ENCODE results near the gene SYT1. TPM values are rescaled to one million over a fixed set of nuclear protein-coding genes. Genes with fewer than 3 reads are reported as not detected.

SYT1 gene
- total and polyA plus RNA-seq, 2 of the 8 experiments (the other 6 are each of a cell fraction or from before 2014, with no cell fraction given), result 11.0 to 34.6 TPM

DNA sequence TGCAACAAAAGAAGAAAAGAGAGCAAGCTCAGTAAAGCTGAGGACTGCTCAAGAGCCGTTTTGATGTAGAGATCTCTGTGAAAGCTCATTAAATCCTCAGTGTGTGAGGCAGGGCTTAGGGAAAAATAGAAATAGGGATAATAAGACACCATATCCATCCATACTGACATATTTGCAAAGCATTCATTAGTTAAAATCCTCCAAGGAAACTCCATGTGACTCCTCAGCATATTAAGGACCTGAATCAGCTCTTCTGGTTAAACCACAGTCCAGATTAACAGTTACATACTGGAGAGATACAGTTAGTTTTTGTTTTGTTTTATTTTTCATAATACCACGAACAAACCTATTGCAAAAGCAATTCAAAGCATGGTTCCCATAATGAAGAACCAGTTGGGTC, 538.0 kb downstream of the SYT1 start:
- Histone ChIP-seq H3K4me3 (ENCODE audit: extremely low read depth in 1 of 4, insufficient read depth in 2 of 4, low read depth in 3 of 4, low read length in 4 of 4) (no peak overlapping the region), H3K14ac (ENCODE audit: insufficient read length) (no peak overlapping the region), H3K4ac (replicated peaks; ENCODE audit: insufficient read length, low read depth, low read length) (no peak overlapping the region), H3K79me2 (ENCODE audit: control insufficient read depth in 1 of 2, insufficient read depth in 2 of 2, low read length in 2 of 2) (no peaks in the 10 kb centered on the region), H3K23me2 (ENCODE audit: low read depth, low read length) (no peaks in the 10 kb centered on the region), H3K18ac (ENCODE audit: extremely low read depth, low read length) (no peak overlapping the region), H3K27ac (ENCODE audit: low read depth, low read length) (no peak overlapping the region), H2AK5ac (ENCODE audit: low read depth, low read length) (no peak overlapping the region), H3K9me3 (ENCODE audit: insufficient read depth in 2 of 2, low read depth in 1 of 2, low read length in 1 of 2) (no peaks in the 10 kb centered on the region), H3K36me3 (ENCODE audit: control insufficient read depth in 2 of 4, insufficient read depth in 4 of 4, low read length in 3 of 4) (no peaks in the 10 kb centered on the region), H2AFZ (ENCODE audit: low read length) (no peak overlapping the region), H3K23ac (ENCODE audit: insufficient read length) (no peak overlapping the region), H2BK20ac (ENCODE audit: low read length) (no peak overlapping the region), H4K20me1 (replicated peaks in 1 of 2; ENCODE audit: control insufficient read depth in 1 of 2, insufficient read depth in 2 of 2, low read length in 2 of 2) (no peaks in the 10 kb centered on the region), H3K27me3 (replicated peaks in 1 of 4; ENCODE audit: control insufficient read depth in 3 of 4, extremely low read depth in 1 of 4, insufficient read depth in 3 of 4, low read length in 3 of 4) (no peaks in the 10 kb centered on the region), H4K5ac (ENCODE audit: insufficient read length, low read depth, low read length) (no peak overlapping the region), H2BK5ac (ENCODE audit: low read depth, low read length) (no peak overlapping the region), H3K79me1 (ENCODE audit: low read depth, low read length) (no peaks in the 10 kb centered on the region), H3K4me1 (replicated peaks in 1 of 4; ENCODE audit: control insufficient read depth in 3 of 4, insufficient read depth in 4 of 4, low read length in 3 of 4) (peaks cover 0 to 5% (median 2%) of the 10 kb centered on the region in 4 experiments; a peak in 2 of 7 replicates), H2BK120ac (replicated peaks; ENCODE audit: low read depth, low read length) (no peak overlapping the region), H2BK12ac (ENCODE audit: low read depth, low read length) (no peak overlapping the region), H2BK15ac (ENCODE audit: low read length) (no peak overlapping the region), H3K9ac (replicated peaks in 1 of 4; ENCODE audit: extremely low read depth in 1 of 4, low read depth in 3 of 4, low read length in 3 of 4) (no peak overlapping the region), H4K8ac (ENCODE audit: extremely low read depth, insufficient read depth, low read length) (no peak overlapping the region), H3K56ac (replicated peaks; ENCODE audit: insufficient read length, low read depth, low read length) (no peak overlapping the region), H4K91ac (replicated peaks; ENCODE audit: insufficient read length, low read length) (no peak overlapping the region), H3K4me2 (ENCODE audit: insufficient read depth in 1 of 2, low read depth in 2 of 2, low read length in 2 of 2) (no peak overlapping the region)
- ChIA-PET POLR2A (ENCODE audit: partially characterized antibody) (no interaction called here), CTCF (ENCODE audit: partially characterized antibody) (interaction anchor here (0.6 to 1.4 kb wide), 5 partner anchors 12 to 932 kb away, joined by 3 read pairs; no protein-coding TSS in a partner anchor)
- no peak for FAIRE-seq
- DNase-seq (ENCODE audit: low read depth in 1 of 2, low spot score in 2 of 2), result no peak
- WGBS, 2 experiments (ENCODE audit: extremely low coverage in 1 of 2, insufficient coverage in 1 of 2, insufficient read length in 1 of 2, insufficient replicate concordance in 2 of 2, low coverage in 1 of 2, low lambda C conversion rate in 2 of 2, missing lambda C conversion rate in 1 of 2), result 92% methylated on average over 2 of the region's 2 CpGs; no CpG with 5 or more reads in 1 of the 2 experiments
- TF ChIP-seq SAP30 (IDR thresholded peaks at IDR 0.05; ENCODE audit: insufficient read depth, insufficient replicate concordance, low read length) (no peak), SUZ12 (IDR thresholded peaks at IDR 0.05; ENCODE audit: low read length) (no peak), RBBP5 (IDR thresholded peaks at IDR 0.05; ENCODE audit: borderline replicate concordance, low read depth, low read length) (no peak), TBP (IDR thresholded peaks at IDR 0.05; ENCODE audit: low read depth, low read length) (no peak), CBX5 (IDR thresholded peaks at IDR 0.05; ENCODE audit: low read depth, low read length) (no peak), TCF12 (IDR thresholded peaks at IDR 0.05; ENCODE audit: low read depth, low read length) (no peak), POLR2A (IDR thresholded peaks at IDR 0.05; ENCODE audit: control extremely low read depth in 1 of 2, low read depth in 2 of 2, low read length in 2 of 2) (no peak), FOSL1 (IDR thresholded peaks at IDR 0.05; ENCODE audit: insufficient read depth, low read depth, low read length) (no peak), EZH2 (IDR thresholded peaks at IDR 0.05; ENCODE audit: low read depth, low read length, severe bottlenecking) (no peak), BCL11A (IDR thresholded peaks at IDR 0.05; ENCODE audit: low read depth in 2 of 2, low read length in 2 of 2) (no peak), RAD21 (IDR thresholded peaks at IDR 0.05 in 1 of 2, conservative IDR thresholded peaks at IDR 0.05 in 1 of 2; ENCODE audit: low read depth in 2 of 2, low read length in 2 of 2) (no peak)
- TF ChIP-seq, protein P1, sequence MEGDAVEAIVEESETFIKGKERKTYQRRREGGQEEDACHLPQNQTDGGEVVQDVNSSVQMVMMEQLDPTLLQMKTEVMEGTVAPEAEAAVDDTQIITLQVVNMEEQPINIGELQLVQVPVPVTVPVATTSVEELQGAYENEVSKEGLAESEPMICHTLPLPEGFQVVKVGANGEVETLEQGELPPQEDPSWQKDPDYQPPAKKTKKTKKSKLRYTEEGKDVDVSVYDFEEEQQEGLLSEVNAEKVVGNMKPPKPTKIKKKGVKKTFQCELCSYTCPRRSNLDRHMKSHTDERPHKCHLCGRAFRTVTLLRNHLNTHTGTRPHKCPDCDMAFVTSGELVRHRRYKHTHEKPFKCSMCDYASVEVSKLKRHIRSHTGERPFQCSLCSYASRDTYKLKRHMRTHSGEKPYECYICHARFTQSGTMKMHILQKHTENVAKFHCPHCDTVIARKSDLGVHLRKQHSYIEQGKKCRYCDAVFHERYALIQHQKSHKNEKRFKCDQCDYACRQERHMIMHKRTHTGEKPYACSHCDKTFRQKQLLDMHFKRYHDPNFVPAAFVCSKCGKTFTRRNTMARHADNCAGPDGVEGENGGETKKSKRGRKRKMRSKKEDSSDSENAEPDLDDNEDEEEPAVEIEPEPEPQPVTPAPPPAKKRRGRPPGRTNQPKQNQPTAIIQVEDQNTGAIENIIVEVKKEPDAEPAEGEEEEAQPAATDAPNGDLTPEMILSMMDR (IDR thresholded peaks at IDR 0.05; ENCODE audit: control extremely low read depth in 1 of 3, insufficient read depth in 1 of 3, low read depth in 1 of 3, low read length in 3 of 3), result no peak

Measured in H1 (cell line).